ENCODE data around the gene HAUS3.

HAUS3 gene

DNA sequence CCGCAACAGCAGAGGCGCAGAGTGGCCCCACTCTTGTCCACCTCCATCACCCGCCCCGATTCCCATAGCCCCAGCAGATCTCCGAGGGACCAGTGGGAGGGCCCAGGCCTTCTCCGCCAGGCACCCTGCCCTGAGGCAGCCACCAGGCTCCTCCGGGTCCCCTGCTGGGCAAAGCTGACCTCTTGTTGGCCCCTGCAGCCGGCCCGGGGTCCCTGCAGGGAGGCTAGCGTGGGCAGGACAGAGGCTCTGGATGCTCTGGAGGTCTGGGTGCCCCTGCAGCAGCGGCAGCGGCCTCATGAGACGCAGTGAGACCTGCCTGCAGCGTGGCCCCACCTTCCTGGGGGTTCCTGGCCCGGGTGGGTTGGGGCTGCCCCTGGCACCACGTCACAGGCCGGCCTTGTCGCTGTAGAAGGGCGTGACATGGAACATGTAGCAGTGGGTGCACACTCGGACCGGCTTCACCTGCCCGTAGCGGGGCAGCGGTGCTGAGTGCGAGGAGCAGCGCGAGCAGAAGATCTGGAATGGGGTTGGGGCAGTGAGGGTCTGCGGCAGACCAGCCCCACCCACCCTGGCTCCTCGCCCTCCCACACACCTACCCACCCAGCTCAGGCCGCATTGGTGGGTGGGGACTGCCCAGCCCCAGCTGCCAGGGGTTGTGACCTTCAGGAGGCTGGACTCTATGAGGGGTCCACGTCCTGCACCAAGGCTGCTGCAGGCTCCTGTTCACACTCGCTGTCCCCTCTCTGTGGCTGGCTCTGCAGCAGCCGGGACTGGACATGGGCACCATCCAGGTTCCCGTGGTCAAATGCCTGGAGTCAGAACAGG is 28.6 kb upstream of the HAUS3 start:
- H3K4me1 ChIP-seq (ENCODE audit: low read length), result no peaks in the 10 kb centered on the region
- H3K79me2 ChIP-seq (ENCODE audit: low read length), result no peaks in the 10 kb centered on the region
- no peaks in the 10 kb centered on the region for H4K20me1 ChIP-seq (ENCODE audit: insufficient read depth, low read length)
- H3K9me3 ChIP-seq (replicated peaks; ENCODE audit: insufficient read depth, low read length), result no peaks in the 10 kb centered on the region
- no peak overlapping the region for H2AFZ ChIP-seq (ENCODE audit: low read length)
- no peaks in the 10 kb centered on the region for H3K27me3 ChIP-seq (replicated peaks; ENCODE audit: insufficient read depth, low read length)
- H3K4me2 ChIP-seq (ENCODE audit: low read depth, low read length), result no peak overlapping the region
- no peak overlapping the region for H3K4me3 ChIP-seq (ENCODE audit: low read length)
- TF ChIP-seq, protein P1, sequence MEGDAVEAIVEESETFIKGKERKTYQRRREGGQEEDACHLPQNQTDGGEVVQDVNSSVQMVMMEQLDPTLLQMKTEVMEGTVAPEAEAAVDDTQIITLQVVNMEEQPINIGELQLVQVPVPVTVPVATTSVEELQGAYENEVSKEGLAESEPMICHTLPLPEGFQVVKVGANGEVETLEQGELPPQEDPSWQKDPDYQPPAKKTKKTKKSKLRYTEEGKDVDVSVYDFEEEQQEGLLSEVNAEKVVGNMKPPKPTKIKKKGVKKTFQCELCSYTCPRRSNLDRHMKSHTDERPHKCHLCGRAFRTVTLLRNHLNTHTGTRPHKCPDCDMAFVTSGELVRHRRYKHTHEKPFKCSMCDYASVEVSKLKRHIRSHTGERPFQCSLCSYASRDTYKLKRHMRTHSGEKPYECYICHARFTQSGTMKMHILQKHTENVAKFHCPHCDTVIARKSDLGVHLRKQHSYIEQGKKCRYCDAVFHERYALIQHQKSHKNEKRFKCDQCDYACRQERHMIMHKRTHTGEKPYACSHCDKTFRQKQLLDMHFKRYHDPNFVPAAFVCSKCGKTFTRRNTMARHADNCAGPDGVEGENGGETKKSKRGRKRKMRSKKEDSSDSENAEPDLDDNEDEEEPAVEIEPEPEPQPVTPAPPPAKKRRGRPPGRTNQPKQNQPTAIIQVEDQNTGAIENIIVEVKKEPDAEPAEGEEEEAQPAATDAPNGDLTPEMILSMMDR (IDR thresholded peaks at IDR 0.05; ENCODE audit: low read length), result no peak
- TF ChIP-seq EZH2phosphoT487 (IDR thresholded peaks at IDR 0.05; ENCODE audit: low read length), result no peak
- TF ChIP-seq EZH2 (optimal IDR thresholded peaks at IDR 0.05; ENCODE audit: low read depth, low read length), result no peak
- no peak for DNase-seq
- no peaks in the 10 kb centered on the region for H3K36me3 ChIP-seq (replicated peaks; ENCODE audit: insufficient read depth, low read length)
- H3F3A ChIP-seq (ENCODE audit: insufficient read depth, low read length), result no peaks in the 10 kb centered on the region
- no peak overlapping the region for H3K9ac ChIP-seq (ENCODE audit: low read length)
- no peaks in the 10 kb centered on the region for H3K9me2 ChIP-seq (replicated peaks; ENCODE audit: insufficient read depth, low read length)
- H3K27ac ChIP-seq (ENCODE audit: low read length), result no peak overlapping the region

DNA sequence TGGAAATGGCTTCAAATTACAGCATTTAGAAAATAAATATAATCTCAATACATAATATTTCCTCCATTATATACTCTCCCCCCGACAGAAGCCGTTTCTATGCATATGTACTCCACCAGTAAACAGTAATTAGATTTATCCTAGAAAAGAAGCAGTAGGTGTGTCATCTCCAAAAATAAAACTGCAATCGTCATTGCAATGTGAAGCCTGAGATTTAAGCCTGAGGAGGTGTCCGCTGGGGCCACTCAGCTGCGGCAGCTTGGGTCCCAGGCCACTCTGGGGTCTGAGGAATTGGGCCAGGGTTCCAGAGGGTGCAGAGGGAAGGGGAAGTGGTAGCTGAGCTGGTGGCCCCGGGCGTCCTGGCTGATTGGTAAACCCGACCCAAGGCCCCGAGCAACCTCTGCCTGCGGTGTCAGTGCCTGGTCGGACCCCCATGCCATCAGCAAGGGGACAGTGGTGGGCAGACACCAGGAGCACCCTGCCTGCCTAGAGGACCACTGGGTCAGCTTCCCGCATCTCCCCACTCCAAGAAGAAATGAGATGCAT is 27.8 kb upstream of the HAUS3 start:
- H4K20me1 ChIP-seq (ENCODE audit: insufficient read depth, low read length), result no peaks in the 10 kb centered on the region
- no peaks in the 10 kb centered on the region for H3F3A ChIP-seq (ENCODE audit: insufficient read depth, low read length)
- H3K36me3 ChIP-seq (replicated peaks; ENCODE audit: insufficient read depth, low read length), result no peaks in the 10 kb centered on the region
- H3K9me3 ChIP-seq (replicated peaks; ENCODE audit: insufficient read depth, low read length), result no peaks in the 10 kb centered on the region
- no peak overlapping the region for H3K9ac ChIP-seq (ENCODE audit: low read length)
- no peak overlapping the region for H3K27ac ChIP-seq (ENCODE audit: low read length)
- H3K9me2 ChIP-seq (replicated peaks; ENCODE audit: insufficient read depth, low read length), result no peaks in the 10 kb centered on the region
- H3K4me1 ChIP-seq (ENCODE audit: low read length), result peaks cover 2% of the 10 kb centered on the region
- no peak overlapping the region for H3K4me3 ChIP-seq (ENCODE audit: low read length)
- no peaks in the 10 kb centered on the region for H3K79me2 ChIP-seq (ENCODE audit: low read length)
- no peaks in the 10 kb centered on the region for H3K27me3 ChIP-seq (replicated peaks; ENCODE audit: insufficient read depth, low read length)
- H2AFZ ChIP-seq (ENCODE audit: low read length), result no peak overlapping the region
- no peak for DNase-seq
- TF ChIP-seq EZH2 (optimal IDR thresholded peaks at IDR 0.05; ENCODE audit: low read depth, low read length) (no peak), EZH2phosphoT487 (IDR thresholded peaks at IDR 0.05; ENCODE audit: low read length) (no peak)
- TF ChIP-seq, protein P1 (IDR thresholded peaks at IDR 0.05; ENCODE audit: low read length), result no peak
- H3K4me2 ChIP-seq (ENCODE audit: low read depth, low read length), result no peak overlapping the region

DNA sequence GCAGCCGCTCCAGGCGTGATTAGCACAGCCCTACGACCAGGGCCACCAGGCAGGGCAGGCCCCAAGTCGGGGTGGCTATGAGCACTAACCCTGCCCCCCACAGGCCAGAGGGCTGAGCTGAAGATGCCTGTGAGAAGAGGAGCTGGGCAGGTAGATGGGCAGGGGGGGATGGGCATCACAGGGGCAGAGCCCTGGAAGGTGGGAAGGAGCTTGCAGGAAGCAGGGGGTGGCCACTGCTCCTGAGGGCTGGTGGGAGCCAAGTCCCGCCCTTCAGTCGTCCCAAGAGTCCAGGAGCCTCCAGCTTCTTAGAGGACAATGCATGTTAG is 27.2 kb upstream of the HAUS3 start:
- Histone ChIP-seq H3F3A (ENCODE audit: insufficient read depth, low read length) (peaks cover 3% of the 10 kb centered on the region; the same call in 1 of the 2 replicates), H3K9me2 (replicated peaks; ENCODE audit: insufficient read depth, low read length) (no peaks in the 10 kb centered on the region), H3K4me3 (ENCODE audit: low read length) (no peak overlapping the region), H3K9me3 (replicated peaks; ENCODE audit: insufficient read depth, low read length) (no peaks in the 10 kb centered on the region), H3K27ac (ENCODE audit: low read length) (no peak overlapping the region), H3K9ac (ENCODE audit: low read length) (no peak overlapping the region), H2AFZ (ENCODE audit: low read length) (no peak overlapping the region), H4K20me1 (ENCODE audit: insufficient read depth, low read length) (no peaks in the 10 kb centered on the region), H3K79me2 (ENCODE audit: low read length) (no peaks in the 10 kb centered on the region), H3K27me3 (replicated peaks; ENCODE audit: insufficient read depth, low read length) (no peaks in the 10 kb centered on the region), H3K4me1 (ENCODE audit: low read length) (peaks cover 7% of the 10 kb centered on the region), H3K36me3 (replicated peaks; ENCODE audit: insufficient read depth, low read length) (no peaks in the 10 kb centered on the region), H3K4me2 (ENCODE audit: low read depth, low read length) (no peak overlapping the region)
- DNase-seq, result no peak
- TF ChIP-seq EZH2phosphoT487 (IDR thresholded peaks at IDR 0.05; ENCODE audit: low read length), result no peak
- TF ChIP-seq, protein P1 (IDR thresholded peaks at IDR 0.05; ENCODE audit: low read length), result no peak
- no peak for TF ChIP-seq EZH2 (optimal IDR thresholded peaks at IDR 0.05; ENCODE audit: low read depth, low read length)
